Right lobe of liver (tissue), 6 donors: ENCODE results near the gene ZNFX1. TPM values are rescaled to one million over a fixed set of nuclear protein-coding genes. Genes with fewer than 3 reads are reported as not detected.

Experiments
- ATAC-seq, 4 donors: fragments of 200-7000 bp; cut with Tn5 transposase; one replicate each; pipeline ENCODE4 v1.9.1; 2020; ENCODE audit warnings: mild to moderate bottlenecking in 4 of 4, moderate library complexity in 4 of 4
- DNase-seq, 3 donors: peaks; one replicate each; pipeline ENCODE4 v3.0.0-alpha.2; 2020
- H3K27ac ChIP-seq, 3 donors: fragments of 200-600 bp; one replicate each; pipeline ENCODE4 v1.8.0; 2022
- H3K27me3 ChIP-seq, 2 donors: fragments of 200-600 bp; one replicate each; pipeline ENCODE4 v1.8.0; 2022
- H3K36me3 ChIP-seq, 4 donors: fragments of 200-600 bp; sonication (generic) in 1 of 4; one replicate each; pipeline versions ENCODE4 v1.5.1 to v1.8.0; 2017 to 2022; ENCODE audit warnings: control low read depth in 1 of 4
- H3K4me1 ChIP-seq, 4 donors: fragments of 200-600 bp; sonication (generic) in 1 of 4; one replicate each; pipeline versions ENCODE4 v1.5.1 to v1.8.0; 2017 to 2022; ENCODE audit warnings: control low read depth in 1 of 4
- H3K4me3 ChIP-seq, 3 donors: fragments of 200-600 bp; one replicate each; pipeline ENCODE4 v1.8.0; 2022
- H3K9me3 ChIP-seq, 4 donors: fragments of 200-600 bp; sonication (generic) in 1 of 4; one replicate each; pipeline versions ENCODE4 v1.5.1 to v1.8.0; 2017 to 2022; ENCODE audit warnings: control low read depth in 1 of 4
- POLR2A ChIP-seq: fragments of 450-650 bp; IDR thresholded peaks from one replicate; pipeline ENCODE4 v1.6.1; 2017; ENCODE audit warnings: antibody characterized with exemption, mild to moderate bottlenecking
- WGBS: methylation state at CpG from one replicate; pipeline ENCODE4 v1.1.6; 2018; ENCODE audit warnings: low coverage, low lambda C conversion rate; ENCODE audit not compliant: insufficient coverage; ENCODE audit errors: missing lambda C conversion rate; 5-methylcytosine and 5-hydroxymethylcytosine counted together
- intact Hi-C, 2 donors: fragments of 100-400 bp; cut with DNase I; formaldehyde crosslinking; loops; one replicate each; pipeline versions ENCODE4 v1.11.2 to v1.14.1; 2022
- total RNA-seq, 6 experiments: library from RNA; depleted of rRNA in 2 of 6; stranded (reverse); fragments of >200 nt in 2 of 6; fragmentation: NEBNext Ultra II Directional in 3 of 6; extraction: Animal tissue kit (Norgen Biotek cat#: 25700) in 3 of 6; gene quantifications; one replicate each; pipeline versions ENCODE4 v1.1.0 to v1.2.4, GENCODE V29; 2016 to 2023
- TF ChIP-seq, protein P1 (sequence below), 4 donors: fragments of 200-600 bp in 3 of 4; fragments of 450-650 bp in 1 of 4; IDR thresholded peaks; one replicate each; pipeline versions ENCODE4 v1.5.1 to v1.8.0; 2016 to 2022; ENCODE audit warnings: antibody characterized with exemption in 4 of 4, mild to moderate bottlenecking in 2 of 4
- donor health status: DM: no; HTN: yes; CAD: no.
- donor health status: DM: no; HTN: no; CAD: no.
- donor health status: DM: no; HTN: no; CAD: no.
- donor health status: DM: no; HTN: yes; CAD: no.
- donor health status: DM: no; HTN: yes; CAD: no.

The ZNFX1 gene
- total RNA-seq, 6 experiments from 2014 or later: 9.3 to 17.5 (median 13.9) TPM

GRCh38 chr20:49310705-49311104 lies 32.8 kb upstream of the ZNFX1 start:
- H3K27ac ChIP-seq: no peak overlapping the region
- TF ChIP-seq, protein P1, sequence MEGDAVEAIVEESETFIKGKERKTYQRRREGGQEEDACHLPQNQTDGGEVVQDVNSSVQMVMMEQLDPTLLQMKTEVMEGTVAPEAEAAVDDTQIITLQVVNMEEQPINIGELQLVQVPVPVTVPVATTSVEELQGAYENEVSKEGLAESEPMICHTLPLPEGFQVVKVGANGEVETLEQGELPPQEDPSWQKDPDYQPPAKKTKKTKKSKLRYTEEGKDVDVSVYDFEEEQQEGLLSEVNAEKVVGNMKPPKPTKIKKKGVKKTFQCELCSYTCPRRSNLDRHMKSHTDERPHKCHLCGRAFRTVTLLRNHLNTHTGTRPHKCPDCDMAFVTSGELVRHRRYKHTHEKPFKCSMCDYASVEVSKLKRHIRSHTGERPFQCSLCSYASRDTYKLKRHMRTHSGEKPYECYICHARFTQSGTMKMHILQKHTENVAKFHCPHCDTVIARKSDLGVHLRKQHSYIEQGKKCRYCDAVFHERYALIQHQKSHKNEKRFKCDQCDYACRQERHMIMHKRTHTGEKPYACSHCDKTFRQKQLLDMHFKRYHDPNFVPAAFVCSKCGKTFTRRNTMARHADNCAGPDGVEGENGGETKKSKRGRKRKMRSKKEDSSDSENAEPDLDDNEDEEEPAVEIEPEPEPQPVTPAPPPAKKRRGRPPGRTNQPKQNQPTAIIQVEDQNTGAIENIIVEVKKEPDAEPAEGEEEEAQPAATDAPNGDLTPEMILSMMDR (IDR thresholded peaks at IDR 0.05): no peak
- no peak for TF ChIP-seq POLR2A
- ATAC-seq (peak in 1 of 4 donors; percentile 16), DNase-seq (no peak)
- H3K36me3 ChIP-seq: no peaks in the 10 kb centered on the region
- no peaks in the 10 kb centered on the region for H3K4me1 ChIP-seq
- intact Hi-C loops: no loop called here
- no peaks in the 10 kb centered on the region for H3K27me3 ChIP-seq
- no peaks in the 10 kb centered on the region for H3K9me3 ChIP-seq
- no peak overlapping the region for H3K4me3 ChIP-seq

GRCh38 chr20:49308875-49309274 lies 31.0 kb upstream of the ZNFX1 start:
- ATAC-seq: no peak
- no peaks in the 10 kb centered on the region for H3K27me3 ChIP-seq
- H3K4me3 ChIP-seq: no peak overlapping the region
- no peak for DNase-seq
- intact Hi-C loops: no loop called here
- no peaks in the 10 kb centered on the region for H3K36me3 ChIP-seq
- no peaks in the 10 kb centered on the region for H3K4me1 ChIP-seq
- no peak for TF ChIP-seq POLR2A
- TF ChIP-seq, protein P1 (IDR thresholded peaks at IDR 0.05): no peak
- no peaks in the 10 kb centered on the region for H3K9me3 ChIP-seq
- H3K27ac ChIP-seq: no peak overlapping the region
- 74% methylated on average over 3 of the region's 3 CpGs for WGBS

DNA sequence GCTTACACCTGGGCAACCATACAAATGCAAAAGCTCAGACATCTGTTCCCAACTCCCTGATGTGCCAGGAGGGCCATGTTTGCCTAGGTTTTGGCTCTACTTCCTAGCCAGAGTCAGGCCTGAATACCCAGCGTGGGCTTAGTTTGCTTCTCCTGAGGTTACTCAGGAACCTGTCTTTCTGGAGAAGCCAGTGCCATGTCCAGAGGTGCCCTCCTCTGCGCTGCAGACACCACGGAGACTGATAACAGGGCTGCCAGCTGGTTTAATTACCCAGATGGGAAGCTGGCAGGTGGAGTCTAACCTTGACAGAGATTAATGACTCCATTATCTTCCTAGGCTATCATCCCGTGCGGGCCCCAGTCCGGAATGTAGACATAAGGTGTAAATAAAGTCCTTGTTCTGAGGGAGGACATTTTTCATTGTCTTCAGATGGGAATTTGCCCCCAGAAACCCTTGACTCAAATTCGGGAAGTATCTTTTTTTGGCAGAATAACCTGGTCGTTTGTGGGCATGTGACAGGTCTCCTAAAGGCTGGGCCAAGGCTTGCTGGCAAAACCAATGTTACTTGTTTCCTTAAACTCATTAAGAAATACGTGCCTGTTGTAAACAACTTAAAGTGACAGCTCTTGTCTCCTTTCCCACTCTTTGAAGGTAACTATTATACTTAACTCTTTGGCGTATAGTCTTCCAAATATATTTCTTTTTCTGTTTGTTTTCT lies 29.2 kb upstream of the ZNFX1 start:
- Histone ChIP-seq H3K27ac (no peak overlapping the region), H3K27me3 (no peaks in the 10 kb centered on the region), H3K4me1 (no peaks in the 10 kb centered on the region), H3K4me3 (no peak overlapping the region), H3K36me3 (no peaks in the 10 kb centered on the region), H3K9me3 (no peaks in the 10 kb centered on the region)
- ATAC-seq (no peak), DNase-seq (no peak)
- intact Hi-C loops: no loop called here
- 55% methylated on average over 3 of the region's 10 CpGs for WGBS
- TF ChIP-seq POLR2A: no peak
- TF ChIP-seq, protein P1 (IDR thresholded peaks at IDR 0.05): no peak

- 62% methylated on average over 3 of the region's 3 CpGs for WGBS
- intact Hi-C loops: no loop called here
- Histone ChIP-seq H3K4me1 (no peaks in the 10 kb centered on the region), H3K36me3 (no peaks in the 10 kb centered on the region), H3K4me3 (no peak overlapping the region), H3K9me3 (no peaks in the 10 kb centered on the region), H3K27ac (no peak overlapping the region), H3K27me3 (no peaks in the 10 kb centered on the region)
- no peak for DNase-seq
- TF ChIP-seq POLR2A: no peak
- TF ChIP-seq, protein P1 (IDR thresholded peaks at IDR 0.05): no peak
- no peak for ATAC-seq
These were observed 25.3 kb upstream of the ZNFX1 start for GRCh38 chr20:49303065-49303552.
